Measurements from ENCODE around the gene UBE2S.

DNA sequence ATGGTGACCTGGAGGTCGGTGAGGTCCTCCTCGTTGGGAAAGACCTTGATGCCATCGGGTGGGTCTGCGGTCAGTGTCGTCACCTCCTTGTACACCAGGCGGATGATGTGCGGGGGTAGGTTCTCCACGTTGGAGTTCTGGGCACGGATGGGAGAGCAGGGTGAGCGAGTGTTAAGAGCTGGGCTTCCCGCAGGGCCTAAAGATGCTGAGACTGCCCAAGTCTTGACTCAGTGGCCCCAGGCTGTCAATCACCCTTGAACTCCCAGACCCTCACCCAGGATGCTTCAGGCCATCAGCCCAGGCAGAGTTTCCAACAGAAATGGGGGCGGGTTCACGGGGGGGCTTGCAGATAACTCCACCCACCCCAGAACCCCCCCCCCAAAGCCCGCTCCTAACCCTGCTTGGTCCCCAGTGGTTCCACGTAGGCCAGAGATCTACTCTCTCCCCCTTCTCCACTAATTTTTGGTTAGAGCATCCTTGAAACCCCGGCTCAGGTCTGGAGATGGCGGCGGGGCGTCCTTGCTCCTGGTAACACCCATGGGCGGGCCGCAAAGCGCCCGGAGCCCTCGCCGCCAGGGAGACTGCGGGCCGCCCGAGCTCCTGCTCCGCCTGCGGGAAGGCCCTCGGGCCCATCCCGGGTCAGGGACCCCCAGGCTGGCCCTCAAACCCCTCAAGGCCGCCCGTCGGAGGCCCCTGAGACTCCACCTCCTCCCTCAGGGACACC lies 600 bp downstream of the UBE2S start:
- TF ChIP-seq CTCF (IDR thresholded peaks at IDR 0.05; ENCODE audit: low read depth, low read length) (no peak), POLR2A (IDR thresholded peaks at IDR 0.05; ENCODE audit: extremely low read depth, insufficient read length) (no peak), MAX (IDR thresholded peaks at IDR 0.05; ENCODE audit: low read depth, low read length) (no peak)

Measured in NB4 (cell line).